H1 (cell line): ENCODE data around the gene NDUFA13. TPM values are rescaled to one million over a fixed set of nuclear protein-coding genes. Genes with fewer than 3 reads are reported as not detected.

Experiments
- CTCF ChIA-PET: fragments of 300-600 bp; sonication (Branson Sonifier 250); formaldehyde crosslinking; loops from one replicate; lab custom pipeline; 2021; ENCODE audit not compliant: partially characterized antibody; lab: Charles Lee
- POLR2A ChIA-PET: fragments of 300-600 bp; sonication (Branson Sonifier 250); formaldehyde crosslinking; loops from one replicate; lab custom pipeline; 2021; ENCODE audit warnings: inconsistent platforms; ENCODE audit not compliant: partially characterized antibody; lab: Charles Lee
- DNase-seq, 2 experiments: peaks; one replicate each; pipeline versions ENCODE4 v3.0.0 to v3.0.0-alpha.2; 2010 to 2022; ENCODE audit warnings: low spot score in 2 of 2, low read depth in 1 of 2, mixed read lengths in 1 of 2
- FAIRE-seq: peaks from 2 replicates; lab custom pipeline; 2011; peaks lifted over from hg19 to GRCh38; lab: Jason Lieb, UNC
- H2AFZ ChIP-seq: 2 replicates; pipeline ENCODE4 v1.8.1; 2012; ENCODE audit warnings: low read length, inconsistent platforms
- H2AK5ac ChIP-seq: 2 replicates; pipeline ENCODE4 v1.6.1; 2013; ENCODE audit warnings: low read depth, low read length
- H2BK120ac ChIP-seq: replicated peaks from 2 replicates; pipeline ENCODE3; 2013; ENCODE audit warnings: low read depth, low read length, inconsistent platforms
- H2BK12ac ChIP-seq: 2 replicates; pipeline ENCODE4 v1.6.1; 2013; ENCODE audit warnings: low read depth, low read length
- H2BK15ac ChIP-seq: 2 replicates; pipeline ENCODE4 v1.6.1; 2013; ENCODE audit warnings: low read length
- H2BK20ac ChIP-seq: 2 replicates; pipeline ENCODE4 v1.6.1; 2013; ENCODE audit warnings: low read length
- H2BK5ac ChIP-seq: 2 replicates; pipeline ENCODE4 v1.6.1; 2013; ENCODE audit warnings: low read depth, low read length
- H3K14ac ChIP-seq: 2 replicates; pipeline ENCODE4 v1.6.1; 2013; ENCODE audit warnings: inconsistent platforms; ENCODE audit not compliant: insufficient read length
- H3K18ac ChIP-seq: 2 replicates; pipeline ENCODE4 v1.6.1; 2013; ENCODE audit warnings: low read length; ENCODE audit errors: extremely low read depth
- H3K23ac ChIP-seq: 2 replicates; pipeline ENCODE4 v1.6.1; 2013; ENCODE audit warnings: inconsistent platforms; ENCODE audit not compliant: insufficient read length
- H3K23me2 ChIP-seq: 2 replicates; pipeline ENCODE4 v1.6.1; 2013; ENCODE audit warnings: low read depth, low read length
- H3K27ac ChIP-seq: 2 replicates; pipeline ENCODE4 v1.6.1; 2011; ENCODE audit warnings: low read depth, low read length, inconsistent platforms
- H3K27me3 ChIP-seq, 4 experiments: replicated peaks in 1 of 4; 1 replicate in 1 of 4; 2 replicates in 3 of 4; pipeline versions ENCODE4 v1.6.1 to v1.8.1; 2011 to 2013; ENCODE audit warnings: low read length in 3 of 4, mild to moderate bottlenecking in 3 of 4, inconsistent platforms in 2 of 4, mixed read lengths in 2 of 4, moderate library complexity in 1 of 4; ENCODE audit not compliant: control insufficient read depth in 3 of 4, insufficient read depth in 3 of 4; ENCODE audit errors: extremely low read depth in 1 of 4
- H3K36me3 ChIP-seq, 4 experiments: 2 replicates each; pipeline versions ENCODE4 v1.6.1 to v1.8.1; 2011 to 2013; ENCODE audit warnings: mild to moderate bottlenecking in 4 of 4, low read length in 3 of 4, moderate library complexity in 2 of 4, control low read depth in 1 of 4, inconsistent platforms in 1 of 4; ENCODE audit not compliant: insufficient read depth in 4 of 4, control insufficient read depth in 2 of 4
- H3K4ac ChIP-seq: replicated peaks from 2 replicates; pipeline ENCODE3; 2013; ENCODE audit warnings: low read length, low read depth, mixed read lengths, inconsistent platforms; ENCODE audit not compliant: insufficient read length
- H3K4me1 ChIP-seq, 4 experiments: replicated peaks in 1 of 4; 1 replicate in 1 of 4; 2 replicates in 3 of 4; pipeline versions ENCODE4 v1.6.1 to v1.8.1; 2011 to 2013; ENCODE audit warnings: low read length in 3 of 4, inconsistent platforms in 2 of 4, mixed read lengths in 1 of 4; ENCODE audit not compliant: insufficient read depth in 4 of 4, control insufficient read depth in 3 of 4
- H3K4me2 ChIP-seq, 2 experiments: 2 replicates each; pipeline versions ENCODE4 v1.6.1 to v1.8.1; 2011 to 2013; ENCODE audit warnings: low read depth in 2 of 2, low read length in 2 of 2, control low read depth in 1 of 2, inconsistent platforms in 1 of 2, mild to moderate bottlenecking in 1 of 2; ENCODE audit not compliant: insufficient read depth in 1 of 2
- H3K4me3 ChIP-seq, 4 experiments: fragments of 200-600, 300-600 bp in 1 of 4; sonication (generic), shearing (Covaris generic), sonication (Bioruptor Twin) in 1 of 4; 2 replicates each; pipeline versions ENCODE4 v1.5.1 to v1.8.1; 2011 to 2016; ENCODE audit warnings: low read length in 4 of 4, low read depth in 3 of 4, control low read depth in 2 of 4, inconsistent platforms in 2 of 4, mild to moderate bottlenecking in 2 of 4, mixed read lengths in 1 of 4, moderate library complexity in 1 of 4; ENCODE audit not compliant: insufficient read depth in 2 of 4; ENCODE audit errors: extremely low read depth in 1 of 4
- H3K56ac ChIP-seq: replicated peaks from 2 replicates; pipeline ENCODE3; 2013; ENCODE audit warnings: low read depth, mild to moderate bottlenecking, mixed read lengths, low read length, inconsistent platforms; ENCODE audit not compliant: insufficient read length
- H3K79me1 ChIP-seq: 2 replicates; pipeline ENCODE4 v1.6.1; 2013; ENCODE audit warnings: low read depth, low read length, control low read depth
- H3K79me2 ChIP-seq, 2 experiments: 2 replicates each; pipeline versions ENCODE4 v1.6.1 to v1.8.1; 2012 to 2013; ENCODE audit warnings: low read length in 2 of 2, mild to moderate bottlenecking in 2 of 2, inconsistent platforms in 1 of 2; ENCODE audit not compliant: insufficient read depth in 2 of 2, control insufficient read depth in 1 of 2
- H3K9ac ChIP-seq, 4 experiments: replicated peaks in 1 of 4; 1 replicate in 1 of 4; 2 replicates in 3 of 4; pipeline versions ENCODE4 v1.6.1 to v1.8.1; 2011 to 2013; ENCODE audit warnings: low read depth in 3 of 4, low read length in 3 of 4, control low read depth in 2 of 4, mild to moderate bottlenecking in 2 of 4, moderate library complexity in 2 of 4, inconsistent platforms in 1 of 4; ENCODE audit errors: extremely low read depth in 1 of 4
- H3K9me3 ChIP-seq, 2 experiments: 2 replicates each; pipeline versions ENCODE4 v1.6.1 to v1.8.1; 2012 to 2013; ENCODE audit warnings: mild to moderate bottlenecking in 2 of 2, moderate library complexity in 2 of 2, control low read depth in 1 of 2, inconsistent platforms in 1 of 2, low read depth in 1 of 2, low read length in 1 of 2, mixed read lengths in 1 of 2; ENCODE audit not compliant: insufficient read depth in 2 of 2
- H4K20me1 ChIP-seq, 2 experiments: replicated peaks in 1 of 2; 2 replicates each; pipeline versions ENCODE3 to v1.8.1; 2011 to 2013; ENCODE audit warnings: inconsistent platforms in 2 of 2, low read length in 2 of 2, mild to moderate bottlenecking in 1 of 2; ENCODE audit not compliant: insufficient read depth in 2 of 2, control insufficient read depth in 1 of 2
- H4K5ac ChIP-seq: 2 replicates; pipeline ENCODE4 v1.6.1; 2013; ENCODE audit warnings: low read length, low read depth, mixed read lengths, inconsistent platforms; ENCODE audit not compliant: insufficient read length
- H4K8ac ChIP-seq: 2 replicates; pipeline ENCODE4 v1.8.0; 2013; ENCODE audit warnings: mild to moderate bottlenecking, moderate library complexity, low read length, inconsistent platforms; ENCODE audit not compliant: insufficient read depth; ENCODE audit errors: extremely low read depth
- H4K91ac ChIP-seq: replicated peaks from 2 replicates; pipeline ENCODE3; 2013; ENCODE audit warnings: low read length, mixed read lengths, inconsistent platforms; ENCODE audit not compliant: insufficient read length
- EGR1 ChIP-seq: IDR thresholded peaks from 2 replicates; pipeline ENCODE4 v1.6.1; 2011; ENCODE audit warnings: low read depth, low read length, borderline replicate concordance
- EZH2 ChIP-seq: fragments of 200-600 bp; sonication (generic); IDR thresholded peaks from 2 replicates; pipeline ENCODE4 v1.7.1; 2012; ENCODE audit warnings: low read depth, mild to moderate bottlenecking, moderate library complexity, low read length, inconsistent platforms; ENCODE audit not compliant: severe bottlenecking
- NANOG ChIP-seq: IDR thresholded peaks from 2 replicates; pipeline ENCODE4 v1.6.1; 2011; ENCODE audit warnings: low read length, low read depth, mild to moderate bottlenecking, inconsistent platforms; ENCODE audit not compliant: insufficient read depth, poor library complexity, severe bottlenecking
- POLR2AphosphoS5 ChIP-seq: IDR thresholded peaks from 2 replicates; pipeline ENCODE4 v1.6.1; 2011; ENCODE audit warnings: low read depth, low read length
- RXRA ChIP-seq: IDR thresholded peaks from 2 replicates; pipeline ENCODE4 v1.6.1; 2011; ENCODE audit warnings: low read depth, mild to moderate bottlenecking, low read length, moderate library complexity; ENCODE audit not compliant: insufficient read depth
- SRF ChIP-seq: IDR thresholded peaks from 2 replicates; pipeline ENCODE4 v1.6.1; 2011; ENCODE audit warnings: mild to moderate bottlenecking, low read depth, low read length, moderate library complexity
- TCF12 ChIP-seq: IDR thresholded peaks from 2 replicates; pipeline ENCODE4 v1.6.1; 2011; ENCODE audit warnings: low read depth, mild to moderate bottlenecking, low read length
- WGBS, 2 experiments: shearing (Covaris generic) in 1 of 2; methylation state at CpG; one replicate each; pipeline versions ENCODE4 v1.1.6 to v1.1.7; 2013 to 2015; ENCODE audit warnings: low lambda C conversion rate in 2 of 2, mixed read lengths in 2 of 2, inconsistent platforms in 1 of 2, low coverage in 1 of 2, missing lambda C conversion rate in 1 of 2; ENCODE audit not compliant: insufficient replicate concordance in 2 of 2, insufficient coverage in 1 of 2, insufficient read length in 1 of 2; ENCODE audit errors: extremely low coverage in 1 of 2, missing lambda C conversion rate in 1 of 2; 5-methylcytosine and 5-hydroxymethylcytosine counted together
- polyA plus RNA-seq, 7 experiments: library from polyadenylated mRNA; depleted of rRNA in 3 of 7; stranded (reverse) in 5 of 7; unstranded in 2 of 7; fragments of >200 nt in 5 of 7; fragments of 200-250 nt in 2 of 7; gene quantifications; 1 replicate in 5 of 7; 2 replicates in 1 of 7; 4 replicates in 1 of 7; pipeline versions ENCODE4 v1.2.1 to v1.2.3, GENCODE V29; 2011 to 2013; ENCODE audit warnings: missing spikeins in 2 of 7, mixed read lengths in 2 of 7
- total RNA-seq: library from RNA; stranded (reverse); fragmentation: NEBNext Ultra II Directional; extraction: Animal tissue kit (Norgen Biotek cat#: 25700); gene quantifications from 2 replicates; pipeline ENCODE4 v1.2.1, GENCODE V29; 2021

Gene NDUFA13
- total and polyA plus RNA-seq, 2 of the 8 experiments (the other 6 are each of a cell fraction or from before 2014, with no cell fraction given): 413 to 1,105 TPM

DNA sequence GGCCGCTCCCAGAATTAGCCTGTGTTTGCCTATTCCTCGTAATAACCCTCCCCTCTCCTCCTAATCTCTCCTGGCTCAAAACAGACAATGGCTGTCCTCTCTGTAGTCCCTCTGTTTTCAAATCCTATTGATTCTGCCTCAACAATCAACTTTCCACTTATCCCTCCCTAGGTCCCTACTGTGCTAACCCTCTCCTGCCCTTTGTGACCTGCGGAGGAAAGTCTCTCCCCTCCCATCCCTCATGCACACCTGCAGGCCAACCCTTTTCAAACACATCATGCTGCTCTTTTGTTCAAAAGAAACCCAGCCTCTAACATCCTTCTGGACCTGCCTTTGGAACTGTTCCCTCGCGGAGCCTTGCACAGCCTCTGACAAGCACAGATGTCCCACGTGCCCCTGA lies 59.4 kb downstream of the NDUFA13 start:
- H3K18ac ChIP-seq: no peak overlapping the region; the same call in 1 of the 2 replicates
- H3K9me3 ChIP-seq: no peaks in the 10 kb centered on the region
- no peak overlapping the region for H3K23ac ChIP-seq
- TF ChIP-seq EZH2 (no peak), POLR2AphosphoS5 (peak; percentile 61; the same call in 1 of the 2 replicates), EGR1 (no peak), NANOG (peak; percentile 34), SRF (no peak), TCF12 (peak; percentile 95), RXRA (peak; percentile 92; the same call in 1 of the 2 replicates)
- TF ChIP-seq, all 59 proteins: peak for 4
- no peak overlapping the region for H2BK5ac ChIP-seq
- no peaks in the 10 kb centered on the region; a peak in 1 of 7 replicates for H3K27me3 ChIP-seq
- H2BK12ac ChIP-seq: no peak overlapping the region
- peaks cover 0 to 5% (median 2%) of the 10 kb centered on the region in 4 experiments; a peak in 5 of 7 replicates for H3K4me1 ChIP-seq
- no peak overlapping the region for H2BK20ac ChIP-seq
- no peaks in the 10 kb centered on the region for H3K79me1 ChIP-seq
- no peak overlapping the region for H2BK15ac ChIP-seq
- H4K8ac ChIP-seq: no peak overlapping the region
- FAIRE-seq (peak; percentile 63), DNase-seq (no peak)
- H3K4me3 ChIP-seq: no peak overlapping the region
- H3K4ac ChIP-seq: no peak overlapping the region
- 49% methylated on average over 6 of the region's 6 CpGs; no CpG with 5 or more reads in 1 of the 2 experiments for WGBS, 2 experiments
- no peak overlapping the region for H2AK5ac ChIP-seq
- no peak overlapping the region for H4K5ac ChIP-seq
- H3K9ac ChIP-seq: no peak overlapping the region
- no peaks in the 10 kb centered on the region; the same call in 1 of the 2 replicates for H3K23me2 ChIP-seq
- H3K36me3 ChIP-seq: no peaks in the 10 kb centered on the region; a peak in 1 of 8 replicates
- ChIA-PET POLR2A (no interaction called here), CTCF (interaction anchor here (1.0 to 11.1 kb wide), 3 partner anchors 21 to 44 kb away, joined by 3 to 101 read pairs (median 4); no protein-coding TSS in a partner anchor)
- H4K20me1 ChIP-seq: peaks cover 0 to 1% of the 10 kb centered on the region in 2 experiments
- H3K14ac ChIP-seq: no peak overlapping the region
- no peak overlapping the region for H2AFZ ChIP-seq
- H3K27ac ChIP-seq: no peak overlapping the region
- H3K79me2 ChIP-seq: no peaks in the 10 kb centered on the region
- no peak overlapping the region for H4K91ac ChIP-seq
- no peak overlapping the region for H3K4me2 ChIP-seq
- H3K56ac ChIP-seq: no peak overlapping the region
- H2BK120ac ChIP-seq: no peak overlapping the region
